H1 (cell line): ENCODE data around the gene ZNF260. TPM values are rescaled to one million over a fixed set of nuclear protein-coding genes. Genes with fewer than 3 reads are reported as not detected.

Experiments used
- GABPA ChIP-seq: IDR thresholded peaks from 2 replicates; pipeline ENCODE4 v1.6.1; 2011; ENCODE audit warnings: mild to moderate bottlenecking, low read length, moderate library complexity, borderline replicate concordance; ENCODE audit not compliant: insufficient read depth
- HDAC6 ChIP-seq: IDR thresholded peaks from one replicate; pipeline ENCODE4 v1.7.1; 2012; ENCODE audit warnings: low read depth, mild to moderate bottlenecking, inconsistent platforms, low read length, moderate library complexity
- POU5F1 ChIP-seq: IDR thresholded peaks from 2 replicates; pipeline ENCODE4 v1.6.1; 2011; ENCODE audit warnings: low read depth, mild to moderate bottlenecking, low read length, moderate library complexity
- ZNF274 ChIP-seq: IDR thresholded peaks from 2 replicates; pipeline ENCODE4 v1.7.0; 2012; ENCODE audit warnings: low read length, borderline replicate concordance; ENCODE audit errors: extremely low read depth
- polyA plus RNA-seq, 7 experiments: library from polyadenylated mRNA; depleted of rRNA in 3 of 7; stranded (reverse) in 5 of 7; unstranded in 2 of 7; fragments of >200 nt in 5 of 7; fragments of 200-250 nt in 2 of 7; gene quantifications; 1 replicate in 5 of 7; 2 replicates in 1 of 7; 4 replicates in 1 of 7; pipeline versions ENCODE4 v1.2.1 to v1.2.3, GENCODE V29; 2011 to 2013; ENCODE audit warnings: missing spikeins in 2 of 7, mixed read lengths in 2 of 7
- total RNA-seq: library from RNA; stranded (reverse); fragmentation: NEBNext Ultra II Directional; extraction: Animal tissue kit (Norgen Biotek cat#: 25700); gene quantifications from 2 replicates; pipeline ENCODE4 v1.2.1, GENCODE V29; 2021

Gene ZNF260
- total and polyA plus RNA-seq, 2 of the 8 experiments (the other 6 are each of a cell fraction or from before 2014, with no cell fraction given), result 5.5 to 30.7 TPM

GRCh38 chr19:36564391-36564790, 36.3 kb upstream of the ZNF260 start (continued):
- no peak for TF ChIP-seq HDAC6
- no peak for TF ChIP-seq POU5F1
- TF ChIP-seq ZNF274, result no peak
- TF ChIP-seq GABPA, result no peak
